Fibroblast of the aortic adventitia (primary cell): Measurements from ENCODE around the gene ORM2. TPM values are rescaled to one million over a fixed set of nuclear protein-coding genes. Genes with fewer than 3 reads are reported as not detected.

ENCODE experiments used
- DNase-seq: peaks from one replicate; pipeline ENCODE4 v3.0.0-alpha.2; 2010; ENCODE audit warnings: low read depth
- H3K4me3 ChIP-seq: 2 replicates; pipeline ENCODE4 v1.5.1; 2011; ENCODE audit warnings: low read depth, mild to moderate bottlenecking, control low read depth, low read length, moderate library complexity
- total RNA-seq: library from RNA; depleted of rRNA; stranded (reverse); fragments of >200 nt; gene quantifications from 2 replicates; pipeline ENCODE4 v1.2.3, GENCODE V29; 2012; ENCODE audit warnings: low replicate concordance
- TF ChIP-seq, protein P1 (sequence below): IDR thresholded peaks from 2 replicates; pipeline ENCODE4 v1.5.1; 2011; ENCODE audit warnings: mild to moderate bottlenecking, low read length, control low read depth, inconsistent platforms; ENCODE audit not compliant: insufficient read depth

The ORM2 gene
- total RNA-seq, 1 donor = not detected

DNA sequence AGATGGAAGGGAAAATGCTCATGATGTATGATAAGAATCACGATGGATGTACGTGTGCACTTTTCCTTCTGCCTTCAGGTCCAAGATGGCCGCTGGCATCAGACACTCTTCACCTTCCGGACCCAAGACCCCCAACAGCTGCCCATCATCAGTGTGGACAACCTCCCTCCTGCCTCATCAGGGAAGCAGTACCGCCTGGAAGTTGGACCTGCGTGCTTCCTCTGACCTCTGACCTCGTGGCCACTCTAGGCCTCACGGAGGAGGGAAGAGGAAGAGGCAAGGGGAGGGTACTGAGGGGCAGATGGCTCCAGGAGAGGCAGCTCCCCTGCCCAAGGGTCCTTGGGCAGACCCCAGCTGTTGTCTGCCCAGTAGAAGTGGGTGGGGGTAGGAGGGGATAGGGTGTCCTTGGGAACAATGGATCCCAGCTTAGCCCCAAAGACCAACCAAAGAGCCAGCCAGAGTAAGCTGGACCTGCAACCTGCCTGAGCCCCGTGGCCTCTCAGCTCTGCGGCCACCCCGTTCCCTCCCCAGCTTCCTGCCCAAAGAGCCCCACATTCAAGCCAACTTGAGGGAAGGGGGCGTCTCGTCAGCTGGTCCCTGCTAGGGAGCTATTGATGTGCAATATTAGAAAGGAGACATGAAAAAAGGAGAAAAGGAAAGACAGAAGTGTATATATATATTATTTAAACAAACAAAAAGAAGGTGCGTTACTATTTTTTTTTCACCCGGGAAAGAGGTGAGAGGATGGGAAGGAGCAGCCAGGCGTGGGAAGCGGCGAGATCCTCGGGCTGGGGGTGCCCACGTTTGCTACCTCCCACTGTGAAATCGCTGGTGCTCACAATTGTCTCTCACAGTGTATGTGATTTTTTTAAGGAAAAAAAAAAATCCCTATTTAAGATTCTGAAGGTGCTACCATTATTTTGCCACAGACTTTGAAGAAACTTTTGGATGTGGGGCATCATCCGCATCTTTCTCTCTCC is 18.9 kb upstream of the ORM2 start:
- no peak for DNase-seq
- no peak overlapping the region for H3K4me3 ChIP-seq
- TF ChIP-seq, protein P1, sequence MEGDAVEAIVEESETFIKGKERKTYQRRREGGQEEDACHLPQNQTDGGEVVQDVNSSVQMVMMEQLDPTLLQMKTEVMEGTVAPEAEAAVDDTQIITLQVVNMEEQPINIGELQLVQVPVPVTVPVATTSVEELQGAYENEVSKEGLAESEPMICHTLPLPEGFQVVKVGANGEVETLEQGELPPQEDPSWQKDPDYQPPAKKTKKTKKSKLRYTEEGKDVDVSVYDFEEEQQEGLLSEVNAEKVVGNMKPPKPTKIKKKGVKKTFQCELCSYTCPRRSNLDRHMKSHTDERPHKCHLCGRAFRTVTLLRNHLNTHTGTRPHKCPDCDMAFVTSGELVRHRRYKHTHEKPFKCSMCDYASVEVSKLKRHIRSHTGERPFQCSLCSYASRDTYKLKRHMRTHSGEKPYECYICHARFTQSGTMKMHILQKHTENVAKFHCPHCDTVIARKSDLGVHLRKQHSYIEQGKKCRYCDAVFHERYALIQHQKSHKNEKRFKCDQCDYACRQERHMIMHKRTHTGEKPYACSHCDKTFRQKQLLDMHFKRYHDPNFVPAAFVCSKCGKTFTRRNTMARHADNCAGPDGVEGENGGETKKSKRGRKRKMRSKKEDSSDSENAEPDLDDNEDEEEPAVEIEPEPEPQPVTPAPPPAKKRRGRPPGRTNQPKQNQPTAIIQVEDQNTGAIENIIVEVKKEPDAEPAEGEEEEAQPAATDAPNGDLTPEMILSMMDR = no peak

DNA sequence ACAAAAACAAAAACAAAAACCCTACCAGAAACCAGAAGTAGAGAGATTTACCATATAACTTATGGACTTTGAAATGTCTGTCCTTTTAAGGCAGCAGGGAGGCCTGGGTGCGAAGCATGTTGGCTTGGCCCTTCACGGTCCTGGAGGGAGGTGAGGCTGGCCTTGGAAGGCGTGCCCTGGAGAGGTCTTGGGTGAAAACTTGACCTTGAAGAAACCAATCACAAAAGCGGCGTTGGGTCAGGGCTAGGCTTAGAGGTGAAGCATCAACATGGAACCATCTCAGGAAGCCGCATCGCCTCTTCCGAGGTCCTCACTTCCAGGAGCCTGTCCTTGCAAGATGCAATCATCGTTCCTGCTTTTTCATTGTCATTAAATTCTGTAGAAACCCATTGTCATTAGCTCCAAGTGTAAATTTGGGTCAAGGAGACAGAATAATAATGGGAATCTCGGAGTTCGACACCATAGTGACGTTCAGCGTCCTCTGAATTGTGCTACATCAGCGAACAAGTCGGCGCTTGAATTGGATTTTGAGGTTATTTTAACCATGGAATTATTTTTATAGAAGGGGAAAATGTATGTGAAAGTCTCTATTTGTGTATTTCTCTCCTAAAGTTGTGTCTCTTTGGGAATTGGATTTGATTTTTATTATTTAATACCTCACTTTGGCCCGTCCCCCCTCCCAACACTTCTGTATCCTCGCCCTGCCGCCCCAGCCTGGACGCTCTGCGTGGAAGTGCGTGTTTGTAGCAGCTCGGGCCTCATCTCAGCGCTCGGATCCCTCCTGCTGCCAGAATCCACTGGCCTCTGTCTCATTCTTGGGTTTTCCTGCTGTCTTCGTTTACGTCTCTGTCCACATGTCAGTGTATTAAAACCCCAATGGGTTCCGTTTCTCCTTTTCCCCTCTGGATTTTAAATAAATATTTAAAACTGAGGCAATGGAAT is 17.8 kb upstream of the ORM2 start:
- H3K4me3 ChIP-seq = no peak overlapping the region
- TF ChIP-seq, protein P1 = no peak
- DNase-seq = no peak

DNA sequence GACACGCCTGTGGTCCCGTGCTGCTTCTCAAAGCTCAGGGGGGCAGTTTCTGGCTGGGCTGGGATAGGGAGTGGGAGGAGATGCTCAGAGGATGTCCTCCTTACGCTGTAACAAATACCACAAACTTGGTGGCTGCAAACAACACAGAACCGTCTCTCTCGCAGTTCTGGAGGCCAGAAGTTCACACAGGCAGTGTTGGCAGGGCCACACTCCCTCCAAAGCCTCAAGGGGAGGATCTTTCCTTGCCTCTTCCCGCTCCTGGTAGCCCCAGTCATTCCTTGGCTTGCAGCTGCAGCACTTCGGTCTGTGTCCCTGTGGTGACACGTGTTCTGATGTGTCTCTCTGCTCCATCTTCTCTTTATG is 17.2 kb upstream of the ORM2 start:
- no peak overlapping the region for H3K4me3 ChIP-seq
- no peak for DNase-seq
- TF ChIP-seq, protein P1 = no peak

DNA sequence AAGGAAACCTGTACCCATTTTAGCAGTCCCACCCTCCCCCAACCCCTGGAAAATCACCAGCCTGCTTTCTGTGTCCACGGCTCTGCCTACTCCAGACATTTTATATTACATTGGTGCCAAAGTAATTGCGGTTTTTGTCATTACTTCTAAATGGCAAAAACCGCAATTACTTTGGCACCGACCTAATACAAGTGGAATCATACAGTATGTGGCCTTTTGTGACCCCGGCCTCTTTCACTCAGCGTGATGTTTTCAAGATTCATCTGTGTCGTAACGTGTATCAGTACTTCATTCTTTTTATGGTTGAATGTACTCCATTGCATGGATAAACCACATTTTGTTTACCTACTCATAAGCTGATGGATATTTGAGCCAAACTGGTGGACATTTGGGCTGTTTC is 16.5 kb upstream of the ORM2 start:
- TF ChIP-seq, protein P1 = no peak
- no peak overlapping the region for H3K4me3 ChIP-seq
- DNase-seq = no peak

DNA sequence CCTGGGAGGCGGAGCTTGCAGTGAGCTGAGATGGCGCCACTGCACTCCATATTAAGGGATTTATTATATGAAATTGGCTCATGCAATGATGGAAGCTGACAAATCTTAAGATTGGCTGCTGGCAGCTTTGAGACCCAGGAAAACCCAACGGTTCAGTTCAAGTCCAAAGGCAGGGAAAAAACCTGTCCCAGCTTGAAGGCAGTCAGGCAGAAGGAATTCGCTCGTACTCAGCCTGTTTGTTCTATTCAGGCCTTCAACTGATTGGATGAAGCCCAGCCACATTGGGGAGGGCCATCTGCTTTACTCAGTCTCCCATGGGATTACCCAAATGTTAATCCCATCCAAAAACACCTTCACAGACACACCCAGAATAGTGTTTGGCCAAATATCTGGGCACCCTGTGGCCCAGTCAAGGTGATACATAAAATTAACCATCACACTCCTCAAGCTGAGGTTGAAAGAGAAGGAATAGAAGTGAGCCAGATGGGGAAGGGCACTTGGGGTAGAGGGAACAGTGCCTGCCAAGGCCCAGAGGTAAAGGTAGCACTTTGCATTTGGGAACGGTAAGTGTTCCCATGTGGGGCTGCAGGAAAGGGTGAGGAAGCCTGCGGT is 15.3 kb upstream of the ORM2 start:
- DNase-seq = no peak
- H3K4me3 ChIP-seq = no peak overlapping the region
- TF ChIP-seq, protein P1 = no peak
